HepG2 (cell line): ENCODE data around the gene RCCD1. TPM values are rescaled to one million over a fixed set of nuclear protein-coding genes. Genes with fewer than 3 reads are reported as not detected.
A peak's percentile ranks its signal among the peaks of the same experiment; 100 is the strongest.

Experiments used
- FOXO4 ChIP-seq: sonication (generic); formaldehyde crosslinking; conservative IDR thresholded peaks from 2 replicates; pipeline ENCODE4 v1.8.1; 2023; ENCODE audit warnings: missing genetic modification reagents
- JDP2 ChIP-seq: sonication (generic); formaldehyde crosslinking; IDR thresholded peaks from 2 replicates; pipeline ENCODE4 v1.8.1; 2022; ENCODE audit warnings: missing genetic modification reagents, borderline replicate concordance
- MAFF ChIP-seq: IDR thresholded peaks from 2 replicates; pipeline ENCODE4 v1.6.1; 2011; ENCODE audit warnings: low read depth, low read length, improper control_type of control experiment
- MEIS2 ChIP-seq: sonication (generic); formaldehyde crosslinking; IDR thresholded peaks from 2 replicates; pipeline ENCODE4 v1.9.0; 2021; ENCODE audit warnings: mild to moderate bottlenecking, missing genetic modification reagents
- MTF1 ChIP-seq: sonication (generic); formaldehyde crosslinking; IDR thresholded peaks from 2 replicates; pipeline ENCODE4 v1.5.0; 2020; ENCODE audit warnings: missing genetic modification reagents
- MTF2 ChIP-seq: sonication (generic); formaldehyde crosslinking; IDR thresholded peaks from 2 replicates; pipeline ENCODE4 v1.5.0; 2020; ENCODE audit warnings: missing genetic modification reagents, borderline replicate concordance
- NFE2 ChIP-seq: sonication (generic); formaldehyde crosslinking; IDR thresholded peaks from 2 replicates; pipeline ENCODE4 v1.4.0; 2020; ENCODE audit warnings: missing genetic modification reagents
- REPIN1 ChIP-seq: sonication (generic); formaldehyde crosslinking; IDR thresholded peaks from 2 replicates; pipeline ENCODE4 v1.8.0; 2022; ENCODE audit warnings: missing genetic modification reagents, low read depth, mild to moderate bottlenecking, borderline replicate concordance
- RNF219 ChIP-seq: sonication (generic); formaldehyde crosslinking; IDR thresholded peaks from 2 replicates; pipeline ENCODE4 v1.5.0; 2020; ENCODE audit warnings: mild to moderate bottlenecking, missing genetic modification reagents
- SNAPC5 ChIP-seq: sonication (generic); formaldehyde crosslinking; IDR thresholded peaks from 2 replicates; pipeline ENCODE4 v1.8.1; 2023; ENCODE audit warnings: mild to moderate bottlenecking, missing genetic modification reagents, borderline replicate concordance
- SP1 ChIP-seq, 2 experiments: fragments of 450-650 bp in 1 of 2; sonication (generic) in 1 of 2; formaldehyde crosslinking in 1 of 2; IDR thresholded peaks; 2 replicates each; pipeline versions ENCODE4 v1.4.0 to v1.6.1; 2016 to 2020; ENCODE audit warnings: missing genetic modification reagents in 1 of 2
- STAT6 ChIP-seq: sonication (generic); formaldehyde crosslinking; IDR thresholded peaks from 2 replicates; pipeline ENCODE4 v1.4.0; 2020; ENCODE audit warnings: missing genetic modification reagents, mild to moderate bottlenecking, borderline replicate concordance
- ZC3H4 ChIP-seq: sonication (generic); formaldehyde crosslinking; IDR thresholded peaks from 2 replicates; pipeline ENCODE4 v1.4.0; 2020; ENCODE audit warnings: missing genetic modification reagents, borderline replicate concordance
- ZFAT ChIP-seq: sonication (generic); formaldehyde crosslinking; conservative IDR thresholded peaks from 2 replicates; pipeline ENCODE4 v1.8.1; 2023; ENCODE audit warnings: missing genetic modification reagents, inconsistent platforms
- ZFP36L2 ChIP-seq: sonication (generic); formaldehyde crosslinking; IDR thresholded peaks from 2 replicates; pipeline ENCODE4 v1.4.0; 2020; ENCODE audit warnings: missing genetic modification reagents
- ZNF232 ChIP-seq: sonication (generic); formaldehyde crosslinking; IDR thresholded peaks from 2 replicates; pipeline ENCODE4 v1.4.0; 2020; ENCODE audit warnings: missing genetic modification reagents, borderline replicate concordance
- ZNF263 ChIP-seq: sonication (generic); formaldehyde crosslinking; IDR thresholded peaks from 2 replicates; pipeline ENCODE4 v1.4.0; 2020; ENCODE audit warnings: missing genetic modification reagents
- ZNF569 ChIP-seq: sonication (generic); formaldehyde crosslinking; IDR thresholded peaks from 2 replicates; pipeline ENCODE4 v1.5.0; 2020; ENCODE audit warnings: mild to moderate bottlenecking, missing genetic modification reagents, moderate library complexity, borderline replicate concordance
- ZNF607 ChIP-seq: sonication (generic); formaldehyde crosslinking; IDR thresholded peaks from 2 replicates; pipeline ENCODE4 v1.5.1; 2020; ENCODE audit warnings: missing genetic modification reagents, mild to moderate bottlenecking, borderline replicate concordance
- ZNF720 ChIP-seq: sonication (generic); formaldehyde crosslinking; IDR thresholded peaks from 2 replicates; pipeline ENCODE4 v1.4.0; 2020; ENCODE audit warnings: missing genetic modification reagents
- ZUFSP ChIP-seq: sonication (generic); formaldehyde crosslinking; IDR thresholded peaks from 2 replicates; pipeline ENCODE4 v1.9.0; 2021; ENCODE audit warnings: missing genetic modification reagents, mild to moderate bottlenecking, borderline replicate concordance
- polyA plus RNA-seq, 8 experiments: library from polyadenylated mRNA; depleted of rRNA in 3 of 8; stranded (reverse) in 7 of 8; unstranded in 1 of 8; fragments of >200 nt; fragmentation: Illumina TruSeq in 4 of 8; extraction: Trizol in 4 of 8; gene quantifications; 2 replicates each; pipeline versions ENCODE4 v1.2.1 to v1.2.3, GENCODE V29; 2011 to 2016; ENCODE audit warnings: low read depth in 4 of 8, missing spikeins in 1 of 8, mixed read lengths in 1 of 8; ENCODE audit not compliant: insufficient read depth in 1 of 8
- total RNA-seq, 5 experiments: library from RNA; depleted of rRNA; stranded (reverse); fragments of >200 nt; fragmentation: Illumina TruSeq; extraction: Trizol; gene quantifications; 2 replicates each; pipeline ENCODE4 v1.2.3, GENCODE V29; 2016; ENCODE audit warnings: low read depth in 1 of 5

Gene RCCD1
- total and polyA plus RNA-seq, 2 of the 13 experiments (the other 11 are each of a cell fraction or from before 2014, with no cell fraction given): 14.1 to 15.1 TPM

GRCh38 chr15:90994417-90995311, 40.0 kb downstream of the RCCD1 start, which contains the start of gene PRC1 (continued):
- TF ChIP-seq ZUFSP (no peak), FOXO4 (CRISPR knock-in tag) (no peak), MTF2 (CRISPR knock-in tag) (no peak), SNAPC5 (CRISPR knock-in tag) (no peak), ZNF720 (CRISPR knock-in tag) (no peak), ZNF607 (CRISPR knock-in tag) (peak; percentile 35; the same call in 1 of the 2 replicates), STAT6 (CRISPR knock-in tag) (no peak), NFE2 (CRISPR knock-in tag) (no peak), MTF1 (CRISPR knock-in tag) (no peak), REPIN1 (peak; percentile 76), JDP2 (CRISPR knock-in tag) (no peak), ZNF263 (CRISPR knock-in tag) (peak; percentile 76), ZC3H4 (CRISPR knock-in tag) (no peak), RNF219 (CRISPR knock-in tag) (no peak), ZNF232 (CRISPR knock-in tag) (peak; percentile 56; the same call in 1 of the 2 replicates), MEIS2 (CRISPR knock-in tag) (no peak; the same call in 1 of the 2 replicates), ZFAT (CRISPR knock-in tag) (no peak), SP1 (IDR thresholded peaks at IDR 0.05) (no peak), SP1 (CRISPR knock-in tag; IDR thresholded peaks at IDR 0.05) (peak; percentile 78; the same call in 1 of the 2 replicates), ZFP36L2 (no peak), ZNF569 (no peak), MAFF (no peak)
